Mucosa of stomach (tissue), 1 donor: ENCODE results near the gene ELP4.

Experiments
- H3K27me3 ChIP-seq: one replicate; pipeline ENCODE4 v1.7.0; 2013; ENCODE audit warnings: mild to moderate bottlenecking, low read length; ENCODE audit not compliant: control insufficient read depth, insufficient read depth
- H3K36me3 ChIP-seq: one replicate; pipeline ENCODE4 v1.7.0; 2013; ENCODE audit warnings: low read length; ENCODE audit not compliant: control insufficient read depth, insufficient read depth
- H3K4me1 ChIP-seq: one replicate; pipeline ENCODE4 v1.7.0; 2013; ENCODE audit warnings: mild to moderate bottlenecking, low read length; ENCODE audit not compliant: control insufficient read depth, insufficient read depth
- H3K4me3 ChIP-seq: one replicate; pipeline ENCODE4 v1.7.0; 2013; ENCODE audit warnings: low read length
- H3K9ac ChIP-seq: one replicate; pipeline ENCODE4 v1.7.0; 2013; ENCODE audit warnings: mild to moderate bottlenecking, low read length, moderate library complexity
- H3K9me3 ChIP-seq: one replicate; pipeline ENCODE4 v1.7.0; 2013; ENCODE audit warnings: mild to moderate bottlenecking, low read length, moderate library complexity; ENCODE audit not compliant: control insufficient read depth
- donor health status: Pancreatic carcinoma.

ELP4 gene

GRCh38 chr11:31815711-31816467 lies 306.3 kb downstream of the ELP4 start:
- no peak overlapping the region for H3K4me3 ChIP-seq
- H3K4me1 ChIP-seq = peaks cover 63% of the 10 kb centered on the region
- peak overlapping the region; percentile 55 for H3K9ac ChIP-seq
- no peaks in the 10 kb centered on the region for H3K9me3 ChIP-seq
- peaks cover 99% of the 10 kb centered on the region for H3K27me3 ChIP-seq
- no peaks in the 10 kb centered on the region for H3K36me3 ChIP-seq

DNA sequence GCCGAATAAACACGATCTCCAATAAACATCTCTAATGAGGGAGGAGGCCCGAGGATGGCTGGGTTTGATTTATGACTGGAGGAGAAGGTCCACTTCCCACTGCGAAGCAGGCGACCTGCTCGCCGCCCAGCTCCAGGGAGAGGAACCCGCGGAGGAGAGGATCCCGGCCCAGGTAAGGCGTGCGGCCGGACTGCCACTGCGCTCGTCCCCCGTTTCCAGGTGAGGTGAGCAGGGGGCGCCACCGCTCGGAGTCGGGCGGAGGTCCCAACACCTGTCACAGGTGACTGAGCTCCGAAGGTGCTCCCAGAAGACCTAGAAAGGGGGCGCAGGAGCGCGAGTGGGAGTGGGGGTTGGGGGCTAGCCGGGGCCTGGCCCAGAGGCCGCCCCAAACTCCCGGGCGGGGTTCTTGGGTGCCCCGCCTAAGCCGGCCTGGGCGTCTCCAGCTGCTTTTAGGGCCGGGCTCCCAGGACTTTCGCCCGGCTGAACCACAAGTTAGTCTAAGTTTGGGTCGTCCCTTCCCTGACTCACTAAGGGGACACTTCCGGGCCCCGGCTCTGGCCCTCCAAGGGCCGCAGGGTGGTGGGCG lies 307.0 kb downstream of the ELP4 start:
- no peaks in the 10 kb centered on the region for H3K9me3 ChIP-seq
- peaks cover 100% of the 10 kb centered on the region for H3K27me3 ChIP-seq
- H3K36me3 ChIP-seq = no peaks in the 10 kb centered on the region
- H3K4me1 ChIP-seq = peaks cover 57% of the 10 kb centered on the region
- peak overlapping the region; percentile 28 for H3K9ac ChIP-seq
- no peak overlapping the region for H3K4me3 ChIP-seq

- H3K36me3 ChIP-seq = no peaks in the 10 kb centered on the region
- H3K4me3 ChIP-seq = no peak overlapping the region
- peaks cover 52% of the 10 kb centered on the region for H3K4me1 ChIP-seq
- peaks cover 100% of the 10 kb centered on the region for H3K27me3 ChIP-seq
- peak overlapping the region; percentile 55 for H3K9ac ChIP-seq
- H3K9me3 ChIP-seq = no peaks in the 10 kb centered on the region
These were observed 307.6 kb downstream of the ELP4 start for GRCh38 chr11:31817054-31817620.

GRCh38 chr11:31817621-31818424 lies 308.3 kb downstream of the ELP4 start:
- Histone ChIP-seq H3K9ac (peak overlapping the region; percentile 55), H3K27me3 (peaks cover 100% of the 10 kb centered on the region), H3K4me3 (peak overlapping the region; percentile 25), H3K9me3 (no peaks in the 10 kb centered on the region), H3K36me3 (no peaks in the 10 kb centered on the region), H3K4me1 (peaks cover 45% of the 10 kb centered on the region)

- Histone ChIP-seq H3K27me3 (peaks cover 100% of the 10 kb centered on the region), H3K4me1 (peaks cover 42% of the 10 kb centered on the region), H3K4me3 (peak overlapping the region; percentile 25), H3K36me3 (no peaks in the 10 kb centered on the region), H3K9me3 (no peaks in the 10 kb centered on the region), H3K9ac (peak overlapping the region; percentile 39)
These were observed 308.8 kb downstream of the ELP4 start for GRCh38 chr11:31818425-31818755.

GRCh38 chr11:31818874-31819331 lies 309.3 kb downstream of the ELP4 start:
- peaks cover 38% of the 10 kb centered on the region for H3K4me1 ChIP-seq

GRCh38 chr11:31819621-31820437 lies 310.3 kb downstream of the ELP4 start:
- Histone ChIP-seq H3K4me1 (peaks cover 34% of the 10 kb centered on the region), H3K27me3 (peaks cover 100% of the 10 kb centered on the region), H3K4me3 (no peak overlapping the region), H3K9ac (no peak overlapping the region), H3K9me3 (no peaks in the 10 kb centered on the region), H3K36me3 (no peaks in the 10 kb centered on the region)

More at GRCh38 chr11:31818874-31819331, 309.3 kb downstream of the ELP4 start:
- Histone ChIP-seq H3K9ac (peak overlapping the region; percentile 34), H3K9me3 (no peaks in the 10 kb centered on the region), H3K4me3 (no peak overlapping the region), H3K36me3 (no peaks in the 10 kb centered on the region), H3K27me3 (peaks cover 100% of the 10 kb centered on the region)

DNA sequence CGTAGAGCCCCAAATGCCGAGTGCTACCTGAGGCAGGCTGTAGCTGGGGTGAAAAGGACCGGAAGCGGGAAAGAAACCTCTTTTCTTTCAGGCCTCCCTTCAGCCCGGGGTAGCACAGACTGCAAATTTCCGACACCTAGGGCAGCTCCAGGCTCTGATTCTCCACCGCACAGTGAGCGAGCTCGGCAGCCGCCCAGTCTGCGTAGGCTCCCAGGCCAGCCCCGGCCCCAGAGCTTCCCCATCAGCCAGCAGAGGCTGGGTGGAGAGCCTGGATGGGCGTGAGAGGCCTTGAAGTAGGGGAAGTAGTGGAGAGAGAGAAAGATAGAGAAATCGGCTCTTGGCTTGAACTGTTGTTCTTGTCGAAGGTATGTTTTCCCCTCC lies 310.9 kb downstream of the ELP4 start:
- Histone ChIP-seq H3K27me3 (peaks cover 100% of the 10 kb centered on the region), H3K9ac (no peak overlapping the region), H3K4me3 (no peak overlapping the region), H3K36me3 (no peaks in the 10 kb centered on the region), H3K4me1 (peaks cover 31% of the 10 kb centered on the region), H3K9me3 (no peaks in the 10 kb centered on the region)

GRCh38 chr11:31821235-31821764 lies 311.7 kb downstream of the ELP4 start:
- Histone ChIP-seq H3K9me3 (no peaks in the 10 kb centered on the region), H3K27me3 (peaks cover 100% of the 10 kb centered on the region), H3K36me3 (no peaks in the 10 kb centered on the region), H3K4me1 (peaks cover 22% of the 10 kb centered on the region), H3K4me3 (no peak overlapping the region), H3K9ac (no peak overlapping the region)

GRCh38 chr11:31821766-31822165 lies 312.2 kb downstream of the ELP4 start:
- Histone ChIP-seq H3K27me3 (peaks cover 100% of the 10 kb centered on the region), H3K4me3 (no peak overlapping the region), H3K9ac (no peak overlapping the region), H3K36me3 (no peaks in the 10 kb centered on the region), H3K4me1 (peaks cover 20% of the 10 kb centered on the region), H3K9me3 (no peaks in the 10 kb centered on the region)
